HG03064 (cell line): ENCODE data around the gene ZCCHC14.
"Not testable (repeated sequence)": the region's sequence is repeated elsewhere in the genome, so short reads cannot be mapped to it uniquely, and the experiment has no call there.

Experiments
- ATAC-seq: cut with Tn5 transposase; IDR thresholded peaks from one replicate; pipeline ENCODE4 v1.9.1; 2021; ENCODE audit warnings: low read depth; ENCODE audit not compliant: unreplicated experiment

ZCCHC14 gene

GRCh38 chr16:87484487-87485331 lies 8.1 kb downstream of the ZCCHC14 start:
- no peak for ATAC-seq

GRCh38 chr16:87483481-87483880 lies 9.3 kb downstream of the ZCCHC14 start:
- no peak for ATAC-seq

GRCh38 chr16:87482670-87483069 lies 10.2 kb downstream of the ZCCHC14 start:
- ATAC-seq = not testable (repeated sequence)

GRCh38 chr16:87482266-87482665 lies 10.6 kb downstream of the ZCCHC14 start:
- no peak for ATAC-seq

GRCh38 chr16:87481711-87482110 lies 11.1 kb downstream of the ZCCHC14 start:
- not testable (repeated sequence) for ATAC-seq

- not testable (repeated sequence) for ATAC-seq
Observed at GRCh38 chr16:87477209-87477981, 15.4 kb downstream of the ZCCHC14 start.

- ATAC-seq = no peak
Observed at GRCh38 chr16:87474566-87474996, 18.2 kb downstream of the ZCCHC14 start.

GRCh38 chr16:87474017-87474416 lies 18.8 kb downstream of the ZCCHC14 start:
- no peak for ATAC-seq

- ATAC-seq = no peak
Observed at GRCh38 chr16:87472935-87473334, 19.9 kb downstream of the ZCCHC14 start.

- no peak for ATAC-seq
Observed at GRCh38 chr16:87472142-87472778, 20.6 kb downstream of the ZCCHC14 start.

- ATAC-seq = no peak
Observed at GRCh38 chr16:87471278-87472141, 21.3 kb downstream of the ZCCHC14 start.

- no peak for ATAC-seq
Observed at GRCh38 chr16:87470332-87470731, 22.5 kb downstream of the ZCCHC14 start.

- ATAC-seq = no peak
Observed at GRCh38 chr16:87469169-87469568, 23.7 kb downstream of the ZCCHC14 start.

GRCh38 chr16:87468550-87468949 lies 24.3 kb downstream of the ZCCHC14 start:
- ATAC-seq = no peak

GRCh38 chr16:87466975-87467501 lies 25.8 kb downstream of the ZCCHC14 start:
- ATAC-seq = no peak

- no peak for ATAC-seq
Observed at GRCh38 chr16:87465879-87466278, 26.9 kb downstream of the ZCCHC14 start.

GRCh38 chr16:87465306-87465705 lies 27.5 kb downstream of the ZCCHC14 start:
- ATAC-seq = no peak

- no peak for ATAC-seq
Observed at GRCh38 chr16:87464691-87465300, 28.0 kb downstream of the ZCCHC14 start.
